Psoas muscle (tissue), 8 donors: ENCODE results near the gene TGM4. TPM values are rescaled to one million over a fixed set of nuclear protein-coding genes. Genes with fewer than 3 reads are reported as not detected.

Experiments
- ATAC-seq, 4 donors: fragments of 200-7000 bp; cut with Tn5 transposase; one replicate each; pipeline ENCODE4 v1.9.1; 2020; ENCODE audit warnings: moderate library complexity in 3 of 4, mild to moderate bottlenecking in 2 of 4
- DNase-seq, 2 donors: peaks; one replicate each; pipeline ENCODE4 v3.0.0-alpha.2; 2020
- H3K27ac ChIP-seq: fragments of 200-600 bp; one replicate; pipeline ENCODE4 v1.8.0; 2022
- H3K27me3 ChIP-seq, 3 donors: fragments of 200-600 bp in 1 of 3; one replicate each; pipeline versions ENCODE4 v1.6.1 to v1.8.0; 2013 to 2022; ENCODE audit warnings: low read length in 2 of 3, mild to moderate bottlenecking in 2 of 3, moderate library complexity in 1 of 3; ENCODE audit not compliant: insufficient read depth in 3 of 3
- H3K36me3 ChIP-seq, 2 donors: fragments of 200-600 bp in 1 of 2; one replicate each; pipeline versions ENCODE4 v1.6.1 to v1.8.0; 2013 to 2022; ENCODE audit warnings: low read depth in 1 of 2, mild to moderate bottlenecking in 1 of 2, moderate library complexity in 1 of 2; ENCODE audit not compliant: insufficient read depth in 1 of 2
- H3K4me1 ChIP-seq: fragments of 200-600 bp; one replicate; pipeline ENCODE4 v1.8.0; 2022
- H3K4me3 ChIP-seq: fragments of 200-600 bp; one replicate; pipeline ENCODE4 v1.8.0; 2022; ENCODE audit warnings: mild to moderate bottlenecking
- H3K9me3 ChIP-seq: fragments of 200-600 bp; one replicate; pipeline ENCODE4 v1.8.0; 2022
- WGBS, 3 donors: extraction: QIAGEN DNeasy Blood & Tissue Kit; methylation state at CpG; one replicate each; pipeline versions ENCODE4 v1.1.6 to v1.1.7; 2013; 5-methylcytosine and 5-hydroxymethylcytosine counted together
- intact Hi-C, 2 donors: fragments of 100-400 bp; cut with DNase I; formaldehyde crosslinking; loops; one replicate each; pipeline versions ENCODE4 v1.11.0 to v1.14.2; 2022
- polyA plus RNA-seq, 3 donors: library from polyadenylated mRNA; stranded (reverse); fragments of 200-250 nt; gene quantifications; one replicate each; pipeline ENCODE4 v1.2.3, GENCODE V29; 2013
- total RNA-seq, 4 donors: library from RNA; stranded (reverse); fragmentation: NEBNext Ultra II Directional in 2 of 4; extraction: Animal tissue kit (Norgen Biotek cat#: 25700) in 2 of 4; gene quantifications; one replicate each; pipeline versions ENCODE4 v1.2.1 to v1.2.4, GENCODE V29; 2021 to 2023
- TF ChIP-seq, protein P1 (sequence below): fragments of 200-600 bp; IDR thresholded peaks from one replicate; pipeline ENCODE4 v1.8.0; 2022; ENCODE audit warnings: antibody characterized with exemption
- donor health status: healthy with polysubstance abuse.
- donor health status: DM: no; HTN: no; CAD: no; lungs with moderate emphysema.
- donor health status: Bipolar disorder and iron deficiency.
- donor health status: healthy.
- donor health status: DM: yes; HTN: yes; CAD: no.
- donor health status: DM: no; HTN: no; CAD: no.
- donor health status: DM: no; HTN: no; CAD: no.
- donor health status: DM: yes; HTN: yes; CAD: no.

Gene TGM4
- total and polyA plus RNA-seq, 7 donors: not detected

DNA sequence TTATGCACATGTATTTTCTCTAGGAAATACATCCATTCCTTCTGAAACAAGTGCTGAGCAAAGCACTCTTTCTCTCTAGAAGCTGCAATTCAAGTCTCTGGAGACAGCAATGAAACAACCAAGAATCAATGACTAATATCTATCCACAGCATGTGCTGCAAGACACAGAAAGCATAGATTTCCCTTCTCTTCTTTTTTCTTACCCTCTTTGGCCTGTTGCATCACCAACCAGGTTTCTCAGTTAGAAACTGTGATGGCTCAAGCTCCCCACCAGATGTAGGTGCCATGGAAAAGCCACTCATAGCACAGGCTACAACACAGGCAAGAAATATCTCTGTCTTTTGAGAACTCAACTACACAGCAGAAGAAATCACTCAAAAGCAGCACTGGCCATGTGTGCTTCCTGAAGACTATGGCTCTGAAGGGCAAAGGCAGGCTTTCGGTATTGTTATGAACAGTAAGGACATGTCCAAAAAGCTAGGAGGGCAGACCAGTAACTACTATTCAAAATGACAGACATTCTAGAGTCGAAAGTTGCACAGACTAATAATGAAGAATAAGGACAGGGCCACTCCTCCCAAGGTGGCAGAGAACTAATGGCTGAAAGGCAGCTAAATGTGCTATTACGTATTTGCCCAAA, 86.1 kb downstream of the TGM4 start:
- Histone ChIP-seq H3K27ac (no peak overlapping the region), H3K27me3 (no peaks in the 10 kb centered on the region), H3K9me3 (no peaks in the 10 kb centered on the region), H3K4me3 (no peak overlapping the region), H3K4me1 (peaks cover 3% of the 10 kb centered on the region), H3K36me3 (peaks cover 0 to 21% of the 10 kb centered on the region in 2 donors)
- 90 to 97% (median 96%) methylated on average over 3 of the region's 3 CpGs for WGBS, 3 donors
- intact Hi-C loops: no loop called here
- ATAC-seq: no peak
- DNase-seq: no peak
- TF ChIP-seq, protein P1, sequence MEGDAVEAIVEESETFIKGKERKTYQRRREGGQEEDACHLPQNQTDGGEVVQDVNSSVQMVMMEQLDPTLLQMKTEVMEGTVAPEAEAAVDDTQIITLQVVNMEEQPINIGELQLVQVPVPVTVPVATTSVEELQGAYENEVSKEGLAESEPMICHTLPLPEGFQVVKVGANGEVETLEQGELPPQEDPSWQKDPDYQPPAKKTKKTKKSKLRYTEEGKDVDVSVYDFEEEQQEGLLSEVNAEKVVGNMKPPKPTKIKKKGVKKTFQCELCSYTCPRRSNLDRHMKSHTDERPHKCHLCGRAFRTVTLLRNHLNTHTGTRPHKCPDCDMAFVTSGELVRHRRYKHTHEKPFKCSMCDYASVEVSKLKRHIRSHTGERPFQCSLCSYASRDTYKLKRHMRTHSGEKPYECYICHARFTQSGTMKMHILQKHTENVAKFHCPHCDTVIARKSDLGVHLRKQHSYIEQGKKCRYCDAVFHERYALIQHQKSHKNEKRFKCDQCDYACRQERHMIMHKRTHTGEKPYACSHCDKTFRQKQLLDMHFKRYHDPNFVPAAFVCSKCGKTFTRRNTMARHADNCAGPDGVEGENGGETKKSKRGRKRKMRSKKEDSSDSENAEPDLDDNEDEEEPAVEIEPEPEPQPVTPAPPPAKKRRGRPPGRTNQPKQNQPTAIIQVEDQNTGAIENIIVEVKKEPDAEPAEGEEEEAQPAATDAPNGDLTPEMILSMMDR: no peak

DNA sequence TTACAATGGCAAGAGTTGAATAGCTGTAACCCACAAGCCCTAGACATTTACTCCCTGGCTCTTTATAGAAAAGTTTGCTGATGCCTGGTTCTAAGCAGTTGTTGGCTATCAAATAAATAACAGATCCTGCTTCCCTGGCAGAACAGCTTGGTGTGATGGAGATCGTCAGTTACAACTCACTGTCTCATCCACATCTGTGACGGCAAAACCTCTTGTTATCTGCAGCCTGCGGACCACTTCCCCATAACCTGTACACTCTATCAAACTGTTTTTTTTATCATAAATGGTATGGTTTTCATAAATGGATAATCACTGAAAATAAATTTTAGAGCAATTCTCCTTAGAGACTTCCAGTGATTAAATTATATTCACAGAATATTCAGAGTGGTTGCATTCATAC, 87.5 kb downstream of the TGM4 start:
- H3K9me3 ChIP-seq: no peaks in the 10 kb centered on the region
- TF ChIP-seq, protein P1: no peak
- WGBS, 3 donors: 84 to 92% (median 92%) methylated on average over 3 of the region's 3 CpGs
- H3K36me3 ChIP-seq: peaks cover 0 to 21% of the 10 kb centered on the region in 2 donors
- peaks cover 3% of the 10 kb centered on the region for H3K4me1 ChIP-seq
- DNase-seq (no peak), ATAC-seq (no peak)
- intact Hi-C loops: no loop called here
- H3K27ac ChIP-seq: no peak overlapping the region
- H3K4me3 ChIP-seq: no peak overlapping the region
- no peaks in the 10 kb centered on the region for H3K27me3 ChIP-seq

DNA sequence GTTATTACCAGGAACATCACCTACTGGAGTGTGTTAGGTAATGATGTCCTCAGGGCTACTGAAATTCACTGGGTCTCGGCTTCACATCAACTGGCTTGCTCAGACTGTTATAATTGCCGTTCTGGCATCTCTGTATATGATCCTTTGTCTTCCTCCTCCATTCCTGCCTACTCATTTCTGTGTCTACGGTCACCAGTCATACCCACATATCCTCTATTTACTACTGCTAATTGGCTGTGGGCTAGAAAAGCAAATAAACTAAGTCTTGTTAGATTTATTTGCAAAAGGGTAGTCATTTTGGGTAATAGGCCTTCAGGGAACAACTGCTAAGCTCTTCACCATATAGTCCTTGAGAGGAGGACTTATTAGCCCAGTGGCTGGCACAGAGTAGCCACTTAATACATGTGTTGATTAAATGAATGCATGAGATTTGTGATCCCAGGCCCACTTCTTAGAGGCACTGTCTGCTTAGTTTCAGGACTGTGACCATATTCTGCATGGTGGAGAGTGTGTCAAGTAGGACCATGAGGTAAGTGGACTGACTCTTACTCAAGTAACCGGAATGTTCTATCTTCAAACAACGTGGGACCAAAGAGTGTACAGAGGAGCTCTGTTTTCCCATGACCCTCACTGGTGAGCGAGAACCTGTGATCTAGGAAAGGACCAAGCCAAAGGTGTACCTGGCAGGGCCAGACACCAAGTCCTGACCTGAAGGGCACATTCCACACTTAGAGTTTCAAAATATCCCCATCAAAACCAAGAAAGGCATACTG, 88.4 kb downstream of the TGM4 start:
- intact Hi-C loops: no loop called here
- ATAC-seq (no peak), DNase-seq (no peak)
- WGBS, 3 donors: 91 to 92% (median 91%) methylated on average over 6 of the region's 6 CpGs
- H3K4me3 ChIP-seq: no peak overlapping the region
- TF ChIP-seq, protein P1: no peak
- no peaks in the 10 kb centered on the region for H3K27me3 ChIP-seq
- H3K4me1 ChIP-seq: peaks cover 3% of the 10 kb centered on the region
- H3K9me3 ChIP-seq: no peaks in the 10 kb centered on the region
- H3K27ac ChIP-seq: no peak overlapping the region
- H3K36me3 ChIP-seq: peaks cover 0 to 14% of the 10 kb centered on the region in 2 donors

DNA sequence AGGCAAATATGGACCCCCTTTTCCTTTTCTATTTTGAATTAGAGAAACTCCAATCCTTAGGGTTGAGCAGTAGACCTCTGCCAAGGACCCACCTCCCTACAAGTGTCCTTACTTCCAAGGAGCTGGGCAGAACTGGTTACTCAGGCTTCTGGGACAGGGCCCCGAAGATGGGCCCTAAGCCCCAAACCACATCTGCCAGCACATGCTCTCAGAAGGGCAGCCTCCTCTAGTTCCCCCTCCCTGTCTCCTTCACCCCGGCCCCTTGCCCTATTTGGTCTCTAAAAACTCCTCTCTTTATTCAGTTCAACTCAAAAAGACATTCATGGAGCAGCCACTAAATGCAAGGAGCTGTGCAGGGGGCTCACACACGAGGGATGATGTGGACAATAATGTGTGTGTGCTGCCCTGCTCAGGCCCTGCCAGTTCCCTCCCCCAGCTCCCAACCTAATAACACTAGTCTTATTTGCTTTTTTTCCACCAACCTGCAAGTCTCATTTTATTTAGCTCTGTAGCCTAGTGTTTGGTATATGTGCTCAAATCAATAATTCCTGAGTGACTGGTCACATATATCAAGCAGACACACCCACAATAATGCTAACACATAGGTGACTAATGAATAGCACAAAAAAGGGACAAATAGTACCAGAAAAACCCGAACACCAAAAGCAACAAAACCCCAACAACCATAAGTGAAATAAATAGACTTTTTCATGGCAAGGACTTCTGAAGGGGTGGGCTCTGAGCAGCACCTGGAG, 89.3 kb downstream of the TGM4 start:
- no peak overlapping the region for H3K4me3 ChIP-seq
- 80 to 93% (median 90%) methylated on average over 4 of the region's 4 CpGs for WGBS, 3 donors
- DNase-seq (no peak), ATAC-seq (no peak)
- H3K27me3 ChIP-seq: no peaks in the 10 kb centered on the region
- peaks cover 0 to 5% of the 10 kb centered on the region in 2 donors for H3K36me3 ChIP-seq
- peaks cover 3% of the 10 kb centered on the region for H3K4me1 ChIP-seq
- H3K27ac ChIP-seq: no peak overlapping the region
- intact Hi-C loops: no loop called here
- TF ChIP-seq, protein P1: no peak
- no peaks in the 10 kb centered on the region for H3K9me3 ChIP-seq

Other genes with a start within 250 kb of the TGM4 start
- 10 to 100 TPM; 15.1 to 19.1 (median 15.9) TPM for gene ZNF197, start 249.6 kb upstream of the TGM4 start, total RNA-seq
- gene ZNF197, start 249.6 kb upstream of the TGM4 start, polyA plus RNA-seq: 10 to 100 TPM in 1 of 3 donors, 1 to 10 TPM in 2; 5.2 to 15.3 (median 9.0) TPM
- gene ZNF35, start 225.9 kb upstream of the TGM4 start, total RNA-seq: 1 to 10 TPM; 3.6 to 7.9 (median 5.3) TPM
- 10 to 100 TPM in 1 of 3 donors, 1 to 10 TPM in 2; 2.8 to 13.7 (median 3.3) TPM for gene ZNF35, start 225.9 kb upstream of the TGM4 start, polyA plus RNA-seq
- gene ZNF502, start 161.9 kb upstream of the TGM4 start, total RNA-seq: 1 to 10 TPM; 3.2 to 4.0 (median 3.7) TPM
- 1 to 10 TPM; 2.1 to 7.1 (median 3.1) TPM for gene ZNF502, start 161.9 kb upstream of the TGM4 start, polyA plus RNA-seq
- gene ZNF501, start 145.0 kb upstream of the TGM4 start, total RNA-seq: 1 to 10 TPM; 1.6 to 3.4 (median 2.6) TPM
- 1 to 10 TPM; 1.4 to 4.1 (median 1.6) TPM for gene ZNF501, start 145.0 kb upstream of the TGM4 start, polyA plus RNA-seq
- gene KIAA1143, start 113.0 kb upstream of the TGM4 start, total RNA-seq: 10 to 100 TPM; 26.7 to 45.7 (median 33.4) TPM
- gene KIAA1143, start 113.0 kb upstream of the TGM4 start, polyA plus RNA-seq: 10 to 100 TPM in 1 of 3 donors, 1 to 10 TPM in 2; 8.8 to 25.6 (median 9.7) TPM
- gene KIF15, start 112.8 kb upstream of the TGM4 start, total RNA-seq: under 1 TPM; 0.07 to 0.45 (median 0.29) TPM
- 1 to 10 TPM in 1 of 3 donors, under 1 TPM in 2; 0.13 to 1.2 (median 0.25) TPM for gene KIF15, start 112.8 kb upstream of the TGM4 start, polyA plus RNA-seq
- gene TMEM42, start 12.7 kb upstream of the TGM4 start, total RNA-seq: 10 to 100 TPM in 2 of 4 donors, 1 to 10 TPM in 2; 7.5 to 15.6 (median 9.8) TPM
- 10 to 100 TPM; 12.5 to 14.0 (median 12.5) TPM for gene TMEM42, start 12.7 kb upstream of the TGM4 start, polyA plus RNA-seq
- 10 to 100 TPM; 22.2 to 58.3 (median 40.6) TPM for gene ZDHHC3, start 101.6 kb downstream of the TGM4 start, total RNA-seq
- 10 to 100 TPM; 32.3 to 51.1 (median 40.8) TPM for gene ZDHHC3, start 101.6 kb downstream of the TGM4 start, polyA plus RNA-seq
- 10 to 100 TPM; 27.8 to 54.8 (median 46.3) TPM for gene EXOSC7, start 101.6 kb downstream of the TGM4 start, total RNA-seq
- 10 to 100 TPM; 28.4 to 39.4 (median 36.3) TPM for gene EXOSC7, start 101.6 kb downstream of the TGM4 start, polyA plus RNA-seq
- 10 to 100 TPM; 10.3 to 41.7 (median 16.5) TPM for gene CLEC3B, start 151.7 kb downstream of the TGM4 start, total RNA-seq
- 10 to 100 TPM; 24.6 to 29.6 (median 26.7) TPM for gene CLEC3B, start 151.7 kb downstream of the TGM4 start, polyA plus RNA-seq